Measurements from ENCODE around the gene NOX4.

The NOX4 gene

DNA sequence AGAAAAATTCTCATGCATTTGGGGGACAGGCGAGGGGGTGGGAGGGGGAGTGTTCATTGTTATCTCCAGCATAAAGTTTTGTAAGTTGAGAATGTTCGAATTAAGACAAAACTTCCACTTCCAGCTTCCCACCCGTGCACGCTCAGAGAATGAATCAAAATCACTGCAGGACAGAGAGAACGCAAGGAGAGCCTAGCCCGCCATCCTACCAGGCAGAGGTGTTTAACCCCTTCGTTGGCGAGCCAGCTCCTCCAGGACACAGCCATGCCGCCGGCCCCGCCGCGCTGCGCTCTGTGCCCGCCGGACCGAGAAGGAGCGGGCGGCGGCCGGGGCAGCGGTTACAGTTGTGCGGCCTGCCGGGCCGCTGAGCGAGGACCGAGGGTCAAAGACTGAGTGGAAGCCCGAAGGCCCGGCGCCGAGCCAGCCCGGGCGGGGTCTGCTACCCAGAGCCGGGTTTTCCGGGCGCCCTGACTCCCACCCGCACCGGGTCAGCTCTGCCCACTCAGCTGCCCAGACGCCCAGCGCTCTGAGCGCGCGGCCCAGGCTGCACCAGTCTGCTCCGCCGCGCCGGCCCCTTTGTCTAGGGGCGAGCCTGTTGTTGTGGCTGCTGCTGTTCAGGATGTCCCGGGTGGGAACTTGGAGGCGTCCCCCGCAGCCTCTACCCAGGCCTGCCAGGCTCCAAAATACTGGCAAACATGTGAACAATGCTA lies at the start of gene NOX4:
TSS of gene NOX4 (minus strand) at position 395 of the 710 bp plus-strand sequence. CDS start at position 266, 129 bp downstream.
- no peak for TF ChIP-seq ARNT (IDR thresholded peaks at IDR 0.05)
- no peak for TF ChIP-seq TARDBP (IDR thresholded peaks at IDR 0.05)
- no peak for DNase-seq (ENCODE audit: extremely low spot score)
- ChIA-PET POLR2A (no interaction called here), CTCF (interaction anchor here (0.6 kb wide), 1 partner anchor 756 kb away, joined by 4 read pairs; no protein-coding TSS in a partner anchor)

- ChIA-PET POLR2A (no interaction called here), CTCF (no interaction called here)
- no peak for DNase-seq (ENCODE audit: extremely low spot score)
- no peak for TF ChIP-seq SP1 (IDR thresholded peaks at IDR 0.05)
- no peak for TF ChIP-seq ZNF384 (IDR thresholded peaks at IDR 0.05)
- TF ChIP-seq TARDBP (IDR thresholded peaks at IDR 0.05): no peak
- no peak for TF ChIP-seq ELF4 (IDR thresholded peaks at IDR 0.05)
- no peak for TF ChIP-seq L3MBTL2 (conservative IDR thresholded peaks at IDR 0.05)
- no peak for TF ChIP-seq NFRKB (IDR thresholded peaks at IDR 0.05)
- no peak for TF ChIP-seq CTBP1 (IDR thresholded peaks at IDR 0.05; ENCODE audit: borderline replicate concordance)
- no peak for TF ChIP-seq BHLHE40 (IDR thresholded peaks at IDR 0.05; ENCODE audit: borderline replicate concordance)
Observed at GRCh38 chr11:89540826-89541225, 49.7 kb upstream of the NOX4 start.

GRCh38 chr11:89537936-89538335 lies 46.8 kb upstream of the NOX4 start:
- no peak for TF ChIP-seq CTBP1 (IDR thresholded peaks at IDR 0.05; ENCODE audit: borderline replicate concordance)
- TF ChIP-seq SUZ12 (IDR thresholded peaks at IDR 0.05): no peak
- no peak for TF ChIP-seq FOXA1 (IDR thresholded peaks at IDR 0.05)
- no peak for TF ChIP-seq HDGF (IDR thresholded peaks at IDR 0.05; ENCODE audit: borderline replicate concordance)
- TF ChIP-seq ARNT (IDR thresholded peaks at IDR 0.05): no peak
- no peak for TF ChIP-seq NFRKB (IDR thresholded peaks at IDR 0.05)
- no peak for TF ChIP-seq BHLHE40 (IDR thresholded peaks at IDR 0.05; ENCODE audit: borderline replicate concordance)
- no peak for TF ChIP-seq SP1 (IDR thresholded peaks at IDR 0.05)
- TF ChIP-seq ZNF384 (IDR thresholded peaks at IDR 0.05): no peak
- TF ChIP-seq FOXM1 (IDR thresholded peaks at IDR 0.05; ENCODE audit: borderline replicate concordance): no peak
- TF ChIP-seq ELF4 (IDR thresholded peaks at IDR 0.05): no peak
- TF ChIP-seq FOXK2 (IDR thresholded peaks at IDR 0.05): no peak
- TF ChIP-seq TARDBP (IDR thresholded peaks at IDR 0.05): no peak
- no peak for TF ChIP-seq PKNOX1 (IDR thresholded peaks at IDR 0.05)
- no peak for TF ChIP-seq LEF1 (IDR thresholded peaks at IDR 0.05; ENCODE audit: borderline replicate concordance)
- TF ChIP-seq L3MBTL2 (conservative IDR thresholded peaks at IDR 0.05): no peak
- ChIA-PET POLR2A (no interaction called here), CTCF (no interaction called here)
- DNase-seq (ENCODE audit: extremely low spot score): no peak

DNA sequence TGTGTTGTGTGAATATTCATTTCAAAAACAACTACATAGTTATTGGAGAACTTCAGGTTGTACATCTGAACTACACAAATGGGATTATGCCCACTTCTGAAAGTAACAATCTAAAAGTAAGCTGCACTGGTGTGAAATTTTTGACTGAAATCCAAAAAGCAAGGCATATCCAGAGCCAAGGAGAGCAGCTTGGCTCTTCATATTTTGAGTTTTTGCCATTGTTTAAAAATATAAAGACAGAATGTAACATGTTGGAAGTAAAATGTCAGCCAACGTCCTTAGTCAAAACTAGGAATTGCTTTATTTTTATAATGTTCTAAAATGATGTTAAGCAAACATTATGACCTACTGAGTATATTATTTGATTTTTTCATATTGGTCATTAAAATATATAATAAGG lies 45.8 kb upstream of the NOX4 start:
- CTCF ChIA-PET: no interaction called here
- no peak for DNase-seq (ENCODE audit: extremely low spot score)
- POLR2A ChIA-PET: no interaction called here
- TF ChIP-seq LEF1 (IDR thresholded peaks at IDR 0.05; ENCODE audit: borderline replicate concordance) (no peak), FOXK2 (IDR thresholded peaks at IDR 0.05) (no peak), HDGF (IDR thresholded peaks at IDR 0.05; ENCODE audit: borderline replicate concordance) (no peak), FOXA1 (IDR thresholded peaks at IDR 0.05) (no peak), BHLHE40 (IDR thresholded peaks at IDR 0.05; ENCODE audit: borderline replicate concordance) (no peak), L3MBTL2 (conservative IDR thresholded peaks at IDR 0.05) (no peak), TARDBP (IDR thresholded peaks at IDR 0.05) (no peak)

- ChIA-PET POLR2A (no interaction called here), CTCF (no interaction called here)
- no peak for DNase-seq (ENCODE audit: extremely low spot score)
- TF ChIP-seq NFRKB (IDR thresholded peaks at IDR 0.05): no peak
- no peak for TF ChIP-seq PKNOX1 (IDR thresholded peaks at IDR 0.05)
- no peak for TF ChIP-seq ELF4 (IDR thresholded peaks at IDR 0.05)
- TF ChIP-seq SUZ12 (IDR thresholded peaks at IDR 0.05): no peak
- no peak for TF ChIP-seq TARDBP (IDR thresholded peaks at IDR 0.05)
- no peak for TF ChIP-seq LEF1 (IDR thresholded peaks at IDR 0.05; ENCODE audit: borderline replicate concordance)
- TF ChIP-seq FOXM1 (IDR thresholded peaks at IDR 0.05; ENCODE audit: borderline replicate concordance): no peak
- no peak for TF ChIP-seq BHLHE40 (IDR thresholded peaks at IDR 0.05; ENCODE audit: borderline replicate concordance)
- TF ChIP-seq SP1 (IDR thresholded peaks at IDR 0.05): no peak
- no peak for TF ChIP-seq HDGF (IDR thresholded peaks at IDR 0.05; ENCODE audit: borderline replicate concordance)
- no peak for TF ChIP-seq FOXA1 (IDR thresholded peaks at IDR 0.05)
- TF ChIP-seq FOXK2 (IDR thresholded peaks at IDR 0.05): no peak
- TF ChIP-seq ZNF384 (IDR thresholded peaks at IDR 0.05): no peak
- no peak for TF ChIP-seq CTBP1 (IDR thresholded peaks at IDR 0.05; ENCODE audit: borderline replicate concordance)
- TF ChIP-seq L3MBTL2 (conservative IDR thresholded peaks at IDR 0.05): no peak
- no peak for TF ChIP-seq ARNT (IDR thresholded peaks at IDR 0.05)
Observed at GRCh38 chr11:89535221-89535620, 44.0 kb upstream of the NOX4 start.

DNA sequence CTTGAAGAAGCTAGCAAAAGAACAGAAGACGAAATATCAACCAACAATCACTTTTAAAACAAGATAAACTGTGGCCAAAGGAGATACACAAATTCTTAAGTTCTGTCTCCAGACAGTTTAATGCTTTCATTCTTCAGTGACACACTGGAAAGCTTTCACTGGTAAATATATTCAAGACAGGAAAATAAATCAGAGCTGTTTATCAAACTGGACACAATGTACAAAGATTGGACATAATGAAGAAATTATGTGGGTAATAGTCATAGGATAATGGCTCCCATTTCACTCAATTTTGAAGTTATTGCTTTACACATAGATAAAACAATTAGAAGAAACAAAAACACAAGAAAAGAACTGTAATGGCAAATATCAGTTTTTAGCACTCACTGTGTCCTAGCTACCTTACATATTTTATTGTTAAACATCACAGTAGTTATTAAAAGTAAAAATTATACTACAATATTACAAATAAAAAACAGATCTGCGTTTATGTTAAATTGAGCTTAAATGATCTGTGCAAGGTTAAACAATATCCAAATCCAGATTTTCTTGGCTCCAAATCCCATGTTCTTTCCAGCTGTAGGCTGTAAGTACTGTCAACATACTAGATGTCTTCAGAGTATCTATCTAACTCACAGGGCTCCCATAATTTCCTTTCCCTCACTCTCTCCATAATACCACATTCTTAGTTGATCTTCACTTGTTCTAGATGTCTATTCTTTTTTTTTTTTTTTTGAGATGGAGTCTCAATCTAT lies 38.6 kb upstream of the NOX4 start:
- no peak for TF ChIP-seq ARNT (IDR thresholded peaks at IDR 0.05)
- no peak for TF ChIP-seq FOXK2 (IDR thresholded peaks at IDR 0.05)
- no peak for TF ChIP-seq L3MBTL2 (conservative IDR thresholded peaks at IDR 0.05)
- no peak for TF ChIP-seq FOXA1 (IDR thresholded peaks at IDR 0.05)
- POLR2A ChIA-PET: no interaction called here
- CTCF ChIA-PET: no interaction called here
- DNase-seq (ENCODE audit: extremely low spot score): no peak

- no peak for TF ChIP-seq LEF1 (IDR thresholded peaks at IDR 0.05; ENCODE audit: borderline replicate concordance)
- TF ChIP-seq FOXA1 (IDR thresholded peaks at IDR 0.05): no peak
- TF ChIP-seq L3MBTL2 (conservative IDR thresholded peaks at IDR 0.05): no peak
- TF ChIP-seq BHLHE40 (IDR thresholded peaks at IDR 0.05; ENCODE audit: borderline replicate concordance): no peak
- no peak for TF ChIP-seq HDGF (IDR thresholded peaks at IDR 0.05; ENCODE audit: borderline replicate concordance)
- no peak for TF ChIP-seq ARNT (IDR thresholded peaks at IDR 0.05)
- TF ChIP-seq SUZ12 (IDR thresholded peaks at IDR 0.05): no peak
- TF ChIP-seq PKNOX1 (IDR thresholded peaks at IDR 0.05): no peak
- no peak for TF ChIP-seq FOXM1 (IDR thresholded peaks at IDR 0.05; ENCODE audit: borderline replicate concordance)
- TF ChIP-seq FOXK2 (IDR thresholded peaks at IDR 0.05): no peak
- TF ChIP-seq ZNF384 (IDR thresholded peaks at IDR 0.05): no peak
- no peak for TF ChIP-seq NFRKB (IDR thresholded peaks at IDR 0.05)
- no peak for TF ChIP-seq TARDBP (IDR thresholded peaks at IDR 0.05)
- no peak for TF ChIP-seq ELF4 (IDR thresholded peaks at IDR 0.05)
- no peak for TF ChIP-seq CTBP1 (IDR thresholded peaks at IDR 0.05; ENCODE audit: borderline replicate concordance)
- no peak for TF ChIP-seq SP1 (IDR thresholded peaks at IDR 0.05)
- DNase-seq (ENCODE audit: extremely low spot score): no peak
- POLR2A ChIA-PET: no interaction called here
- CTCF ChIA-PET: no interaction called here
Observed at GRCh38 chr11:89521792-89522191, 30.6 kb upstream of the NOX4 start.
